ENCODE data around the gene LCN9. TPM values are rescaled to one million over a fixed set of nuclear protein-coding genes. Genes with fewer than 3 reads are reported as not detected.
"Not testable (repeated sequence)": the region's sequence is repeated elsewhere in the genome, so short reads cannot be mapped to it uniquely, and the experiment has no call there.

Gene LCN9
- total RNA-seq, 1 donor from 2014 or later, result not detected

DNA sequence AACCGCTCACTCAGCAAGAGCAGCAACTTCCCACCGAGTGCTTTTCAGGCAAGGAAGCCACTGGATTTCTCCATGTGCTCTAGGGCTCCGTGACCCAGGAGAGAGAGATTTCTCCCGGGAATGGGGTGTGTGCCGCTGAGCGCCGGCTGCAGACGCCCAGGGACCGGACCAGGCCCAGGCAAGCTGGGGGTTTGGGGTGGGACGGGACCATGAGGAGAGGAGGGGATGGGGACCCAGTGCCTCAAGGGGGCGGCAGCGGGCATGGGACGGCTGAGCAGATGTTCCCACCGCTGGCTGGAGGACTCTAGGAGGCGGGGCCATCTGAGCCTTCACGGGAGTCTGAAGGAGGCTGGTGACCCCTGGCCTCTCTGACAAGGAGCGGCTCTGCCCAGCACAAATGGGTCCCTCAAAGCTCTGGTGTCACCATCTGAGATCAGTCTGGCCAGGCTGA, 8.5 kb downstream of the LCN9 start:
- DNase-seq, result no peak
- Mint-ChIP-seq H3K9me3 (ENCODE audit: unreplicated experiment) (peaks cover 4% of the 10 kb centered on the region), H3K27ac (ENCODE audit: unreplicated experiment) (no peak overlapping the region), H3K36me3 (ENCODE audit: unreplicated experiment) (peaks cover 6% of the 10 kb centered on the region), H3K27me3 (ENCODE audit: unreplicated experiment) (peaks cover 6% of the 10 kb centered on the region), H3K4me3 (ENCODE audit: unreplicated experiment) (no peak overlapping the region), H3K4me1 (ENCODE audit: low read depth, unreplicated experiment) (no peaks in the 10 kb centered on the region)
- no peak for TF ChIP-seq CTCF (IDR thresholded peaks at IDR 0.05; ENCODE audit: partially characterized antibody, unreplicated experiment)

GRCh38 chr9:135672786-135673185, 9.7 kb downstream of the LCN9 start:
- H3K36me3 Mint-ChIP-seq (ENCODE audit: unreplicated experiment); H3K27me3 Mint-ChIP-seq (ENCODE audit: unreplicated experiment); H3K4me3 Mint-ChIP-seq (ENCODE audit: unreplicated experiment); H3K9me3 Mint-ChIP-seq (ENCODE audit: unreplicated experiment); DNase-seq; H3K4me1 Mint-ChIP-seq (ENCODE audit: low read depth, unreplicated experiment); H3K27ac Mint-ChIP-seq (ENCODE audit: unreplicated experiment): not testable (repeated sequence)

- no peak overlapping the region for H3K4me3 Mint-ChIP-seq (ENCODE audit: unreplicated experiment)
- DNase-seq, result no peak
- H3K36me3 Mint-ChIP-seq (ENCODE audit: unreplicated experiment), result peaks cover 4% of the 10 kb centered on the region
- no peaks in the 10 kb centered on the region for H3K4me1 Mint-ChIP-seq (ENCODE audit: low read depth, unreplicated experiment)
- TF ChIP-seq CTCF (IDR thresholded peaks at IDR 0.05; ENCODE audit: partially characterized antibody, unreplicated experiment), result no peak
- H3K9me3 Mint-ChIP-seq (ENCODE audit: unreplicated experiment), result peaks cover 4% of the 10 kb centered on the region
- peaks cover 2% of the 10 kb centered on the region for H3K27me3 Mint-ChIP-seq (ENCODE audit: unreplicated experiment)
- no peak overlapping the region for H3K27ac Mint-ChIP-seq (ENCODE audit: unreplicated experiment)
Measured at GRCh38 chr9:135673941-135674340, 10.8 kb downstream of the LCN9 start.

- no peak overlapping the region for H3K27ac Mint-ChIP-seq (ENCODE audit: unreplicated experiment)
Measured at GRCh38 chr9:135674977-135675376, 11.9 kb downstream of the LCN9 start.

GRCh38 chr9:135676891-135677290, 13.8 kb downstream of the LCN9 start:
- no peak for TF ChIP-seq CTCF (IDR thresholded peaks at IDR 0.05; ENCODE audit: partially characterized antibody, unreplicated experiment)
- H3K9me3 Mint-ChIP-seq (ENCODE audit: unreplicated experiment), result no peaks in the 10 kb centered on the region
- no peak for DNase-seq
- H3K36me3 Mint-ChIP-seq (ENCODE audit: unreplicated experiment), result no peaks in the 10 kb centered on the region
- H3K4me1 Mint-ChIP-seq (ENCODE audit: low read depth, unreplicated experiment), result no peaks in the 10 kb centered on the region
- H3K27me3 Mint-ChIP-seq (ENCODE audit: unreplicated experiment), result no peaks in the 10 kb centered on the region
- H3K4me3 Mint-ChIP-seq (ENCODE audit: unreplicated experiment), result no peak overlapping the region
- H3K27ac Mint-ChIP-seq (ENCODE audit: unreplicated experiment), result no peak overlapping the region

More at GRCh38 chr9:135674977-135675376, 11.9 kb downstream of the LCN9 start:
- H3K4me3 Mint-ChIP-seq (ENCODE audit: unreplicated experiment), result no peak overlapping the region
- no peaks in the 10 kb centered on the region for H3K9me3 Mint-ChIP-seq (ENCODE audit: unreplicated experiment)
- H3K27me3 Mint-ChIP-seq (ENCODE audit: unreplicated experiment), result no peaks in the 10 kb centered on the region
- TF ChIP-seq CTCF (IDR thresholded peaks at IDR 0.05; ENCODE audit: partially characterized antibody, unreplicated experiment), result no peak
- no peak for DNase-seq
- no peaks in the 10 kb centered on the region for H3K4me1 Mint-ChIP-seq (ENCODE audit: low read depth, unreplicated experiment)
- no peaks in the 10 kb centered on the region for H3K36me3 Mint-ChIP-seq (ENCODE audit: unreplicated experiment)

Data from glutamatergic neuron (in vitro differentiated cells).